ENCODE data around the gene KRTAP5-10. TPM values are rescaled to one million over a fixed set of nuclear protein-coding genes. Genes with fewer than 3 reads are reported as not detected.

The KRTAP5-10 gene
- total and polyA plus RNA-seq, 2 donors (not counting 3 experiments of a cell fraction or from before 2014, with no cell fraction given), result not detected

GRCh38 chr11:71535825-71536224 is 29.5 kb upstream of the KRTAP5-10 start:
- Histone ChIP-seq H3K79me2 (ENCODE audit: control insufficient read depth, insufficient read depth, low read length) (no peaks in the 10 kb centered on the region), H3K4me1 (ENCODE audit: control insufficient read depth, extremely low read depth, insufficient read depth, low read length) (no peaks in the 10 kb centered on the region), H3K4me3 (replicated peaks in 1 of 3; ENCODE audit: insufficient read depth in 1 of 3, low read depth in 1 of 3, low read length in 3 of 3) (no peak overlapping the region), H3K27me3 (ENCODE audit: control insufficient read depth in 2 of 2, insufficient read depth in 2 of 2, low read length in 2 of 2) (no peaks in the 10 kb centered on the region), H4K20me1 (replicated peaks; ENCODE audit: control insufficient read depth, extremely low read depth, insufficient read depth, low read length) (no peaks in the 10 kb centered on the region), H2AFZ (ENCODE audit: low read depth, low read length) (no peak overlapping the region), H3K27ac (ENCODE audit: insufficient read depth, low read depth, low read length) (no peak overlapping the region), H3K9me1 (replicated peaks; ENCODE audit: control insufficient read depth, extremely low read depth, insufficient read depth, low read length) (no peaks in the 10 kb centered on the region), H3K4me2 (ENCODE audit: insufficient read depth, low read length) (no peak overlapping the region), H3K36me3 (ENCODE audit: control insufficient read depth in 2 of 2, extremely low read depth in 1 of 2, insufficient read depth in 2 of 2, low read length in 2 of 2) (no peaks in the 10 kb centered on the region), H3K9ac (replicated peaks; ENCODE audit: extremely low read depth, insufficient read depth, low read length) (no peak overlapping the region), H3K9me3 (replicated peaks; ENCODE audit: control insufficient read depth, insufficient read depth, low read length) (no peaks in the 10 kb centered on the region)
- ChIA-PET POLR2A (no interaction called here), CTCF (no interaction called here)
- dilution Hi-C loops (cut with MboI; ENCODE audit: extremely low pct_ligation_motif_present, low sequenced_read_pairs), result no loop called here
- DNase-seq (ENCODE audit: low read depth, low spot score) (no peak), FAIRE-seq (no peak)
- TF ChIP-seq JUN (IDR thresholded peaks at IDR 0.05; ENCODE audit: borderline replicate concordance, insufficient read depth, insufficient read length, low read depth) (no peak), EZH2 (IDR thresholded peaks at IDR 0.05; ENCODE audit: borderline replicate concordance, low read depth, low read length, severe bottlenecking) (no peak), FOS (IDR thresholded peaks at IDR 0.05; ENCODE audit: borderline replicate concordance, insufficient read depth, low read length) (no peak), GATA2 (IDR thresholded peaks at IDR 0.05; ENCODE audit: insufficient read depth, insufficient read length, low read depth, low read length) (no peak), POLR2AphosphoS5 (IDR thresholded peaks at IDR 0.05; ENCODE audit: insufficient read depth, low read depth, low read length) (no peak), POLR2A (IDR thresholded peaks at IDR 0.05; ENCODE audit: low read depth, low read length) (no peak), MAX (IDR thresholded peaks at IDR 0.05; ENCODE audit: insufficient read depth, insufficient read length) (no peak), MYC (IDR thresholded peaks at IDR 0.05; ENCODE audit: low read depth, low read length) (no peak)
- no TSS peak for BruUV-seq (replicated peaks)
- intact Hi-C loops (cut with micrococcal nuclease), result no loop called here

GRCh38 chr11:71537537-71537936 is 27.8 kb upstream of the KRTAP5-10 start:
- ChIA-PET CTCF (no interaction called here), POLR2A (no interaction called here)
- BruUV-seq (replicated peaks), result no TSS peak
- FAIRE-seq (no peak), DNase-seq (ENCODE audit: low read depth, low spot score) (no peak)
- intact Hi-C loops (cut with micrococcal nuclease), result no loop called here
- H3K4me3 ChIP-seq (replicated peaks in 1 of 3; ENCODE audit: insufficient read depth in 1 of 3, low read depth in 1 of 3, low read length in 3 of 3), result no peak overlapping the region
- H3K27me3 ChIP-seq (ENCODE audit: control insufficient read depth in 2 of 2, insufficient read depth in 2 of 2, low read length in 2 of 2), result no peaks in the 10 kb centered on the region
- no peaks in the 10 kb centered on the region for H3K79me2 ChIP-seq (ENCODE audit: control insufficient read depth, insufficient read depth, low read length)
- no peak overlapping the region for H2AFZ ChIP-seq (ENCODE audit: low read depth, low read length)
- no peaks in the 10 kb centered on the region for H3K36me3 ChIP-seq (ENCODE audit: control insufficient read depth in 2 of 2, extremely low read depth in 1 of 2, insufficient read depth in 2 of 2, low read length in 2 of 2)
- H3K4me2 ChIP-seq (ENCODE audit: insufficient read depth, low read length), result no peak overlapping the region
- TF ChIP-seq MAX (IDR thresholded peaks at IDR 0.05; ENCODE audit: insufficient read depth, insufficient read length) (no peak), POLR2AphosphoS5 (IDR thresholded peaks at IDR 0.05; ENCODE audit: insufficient read depth, low read depth, low read length) (no peak), CTCF (IDR thresholded peaks at IDR 0.05; ENCODE audit: extremely low read depth in 1 of 2, insufficient read depth in 1 of 2, low read depth in 1 of 2, low read length in 2 of 2) (no peak), POLR2A (IDR thresholded peaks at IDR 0.05; ENCODE audit: low read depth, low read length) (no peak), MYC (IDR thresholded peaks at IDR 0.05; ENCODE audit: low read depth, low read length) (no peak), JUN (IDR thresholded peaks at IDR 0.05; ENCODE audit: borderline replicate concordance, insufficient read depth, insufficient read length, low read depth) (no peak), EZH2 (IDR thresholded peaks at IDR 0.05; ENCODE audit: borderline replicate concordance, low read depth, low read length, severe bottlenecking) (no peak), FOS (IDR thresholded peaks at IDR 0.05; ENCODE audit: borderline replicate concordance, insufficient read depth, low read length) (no peak), GATA2 (IDR thresholded peaks at IDR 0.05; ENCODE audit: insufficient read depth, insufficient read length, low read depth, low read length) (no peak)
- no peak overlapping the region for H3K27ac ChIP-seq (ENCODE audit: insufficient read depth, low read depth, low read length)
- no peaks in the 10 kb centered on the region for H3K9me1 ChIP-seq (replicated peaks; ENCODE audit: control insufficient read depth, extremely low read depth, insufficient read depth, low read length)
- no peaks in the 10 kb centered on the region for H4K20me1 ChIP-seq (replicated peaks; ENCODE audit: control insufficient read depth, extremely low read depth, insufficient read depth, low read length)
- H3K9ac ChIP-seq (replicated peaks; ENCODE audit: extremely low read depth, insufficient read depth, low read length), result no peak overlapping the region
- H3K4me1 ChIP-seq (ENCODE audit: control insufficient read depth, extremely low read depth, insufficient read depth, low read length), result no peaks in the 10 kb centered on the region
- H3K9me3 ChIP-seq (replicated peaks; ENCODE audit: control insufficient read depth, insufficient read depth, low read length), result no peaks in the 10 kb centered on the region
- dilution Hi-C loops (cut with MboI; ENCODE audit: extremely low pct_ligation_motif_present, low sequenced_read_pairs), result no loop called here
